Esophagus squamous epithelium (tissue), 4 donors: ENCODE results near the gene NDUFV1.

Experiments used
- CTCF ChIP-seq, 6 experiments: fragments of 450-650 bp in 4 of 6; fragments of 200-600 bp in 2 of 6; sonication (generic) in 2 of 6; IDR thresholded peaks; one replicate each; pipeline ENCODE4 v1.5.1; 2016 to 2019; ENCODE audit warnings: antibody characterized with exemption in 6 of 6, mild to moderate bottlenecking in 4 of 6, moderate library complexity in 4 of 6
- POLR2A ChIP-seq, 4 donors: fragments of 450-650 bp; IDR thresholded peaks; one replicate each; pipeline ENCODE4 v1.6.1; 2017; ENCODE audit warnings: antibody characterized with exemption in 4 of 4, mild to moderate bottlenecking in 4 of 4, moderate library complexity in 3 of 4

GRCh38 chr11:67576735-67577475 lies 29.8 kb upstream of the NDUFV1 start:
- TF ChIP-seq CTCF (IDR thresholded peaks at IDR 0.05) (no peak), POLR2A (IDR thresholded peaks at IDR 0.05) (no peak)
